ENCODE results near the gene HS3ST5.
"Not testable (repeated sequence)": the region's sequence is repeated elsewhere in the genome, so short reads cannot be mapped to it uniquely, and the experiment has no call there.

Gene HS3ST5

GRCh38 chr6:114247101-114247500 is 95.7 kb downstream of the HS3ST5 start:
- no peak for TF ChIP-seq JUND (IDR thresholded peaks at IDR 0.05; ENCODE audit: low read depth)
- in situ Hi-C loops (cut with HindIII; ENCODE audit: low pct_unique_long_range_greater_than_20kb, low sequenced_read_pairs), result no loop called here
- DNase-seq (ENCODE audit: low read depth in 1 of 2, low spot score in 1 of 2), result no peak

DNA sequence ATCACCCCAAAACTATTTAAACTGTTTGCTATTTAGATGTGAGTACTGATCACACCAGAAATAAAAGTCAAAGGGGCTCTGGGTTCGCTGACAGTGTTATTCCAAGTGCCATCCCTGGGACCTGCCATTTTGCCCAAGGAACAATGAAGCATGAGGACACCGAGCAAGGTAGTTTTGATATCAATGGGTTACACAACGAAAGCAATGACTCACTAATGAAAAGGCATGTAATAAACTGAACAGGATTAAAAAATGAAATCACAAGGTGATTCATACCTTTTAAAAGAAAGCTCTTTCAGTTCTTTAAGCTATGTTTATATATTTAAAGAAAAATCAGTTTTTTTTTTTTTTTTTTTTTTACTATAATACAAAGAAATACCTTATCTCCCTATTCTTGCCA is 102.0 kb downstream of the HS3ST5 start:
- in situ Hi-C loops (cut with HindIII; ENCODE audit: low pct_unique_long_range_greater_than_20kb, low sequenced_read_pairs), result no loop called here

GRCh38 chr6:114228675-114229074 is 114.1 kb downstream of the HS3ST5 start:
- no peak for DNase-seq (ENCODE audit: low read depth in 1 of 2, low spot score in 1 of 2)
- TF ChIP-seq JUND (IDR thresholded peaks at IDR 0.05; ENCODE audit: low read depth), result no peak
- in situ Hi-C loops (cut with HindIII; ENCODE audit: low pct_unique_long_range_greater_than_20kb, low sequenced_read_pairs), result no loop called here

More for the DNA sequence above, 102.0 kb downstream of the HS3ST5 start:
- no peak for TF ChIP-seq JUND (IDR thresholded peaks at IDR 0.05; ENCODE audit: low read depth)
- no peak for DNase-seq (ENCODE audit: low read depth in 1 of 2, low spot score in 1 of 2)

DNA sequence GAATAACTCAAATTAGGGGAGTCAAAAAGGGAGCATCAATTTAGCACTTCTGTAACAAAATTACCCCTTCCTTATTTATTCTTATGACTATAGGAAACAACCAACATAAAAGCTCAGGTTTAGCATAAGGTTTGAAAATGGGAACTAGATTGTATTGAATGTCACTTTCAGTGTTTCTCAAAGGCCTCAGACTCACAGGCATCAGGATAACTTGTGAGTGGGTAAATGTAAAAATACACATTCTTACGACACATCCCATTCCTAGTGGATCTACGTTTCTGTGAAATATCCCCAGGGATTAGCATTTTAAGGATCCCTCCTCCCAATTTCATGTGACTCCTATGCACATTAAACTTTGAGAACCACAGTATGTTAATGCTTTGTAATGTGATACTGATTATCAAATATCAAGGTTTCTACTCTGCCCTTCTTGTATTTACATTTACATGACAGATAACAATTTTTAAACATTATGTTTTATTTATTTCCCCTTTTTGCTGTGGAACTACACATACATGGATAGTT is 114.8 kb downstream of the HS3ST5 start:
- DNase-seq (ENCODE audit: low read depth in 1 of 2, low spot score in 1 of 2), result no peak
- no peak for TF ChIP-seq JUND (IDR thresholded peaks at IDR 0.05; ENCODE audit: low read depth)
- in situ Hi-C loops (cut with HindIII; ENCODE audit: low pct_unique_long_range_greater_than_20kb, low sequenced_read_pairs), result no loop called here

GRCh38 chr6:114220241-114220640 is 122.6 kb downstream of the HS3ST5 start:
- no peak for TF ChIP-seq JUND (IDR thresholded peaks at IDR 0.05; ENCODE audit: low read depth)
- no peak for DNase-seq (ENCODE audit: low read depth in 1 of 2, low spot score in 1 of 2)
- in situ Hi-C loops (cut with HindIII; ENCODE audit: low pct_unique_long_range_greater_than_20kb, low sequenced_read_pairs), result no loop called here

GRCh38 chr6:114218437-114219340 is 124.1 kb downstream of the HS3ST5 start:
- in situ Hi-C loops (cut with HindIII; ENCODE audit: low pct_unique_long_range_greater_than_20kb, low sequenced_read_pairs), result no loop called here
- no peak for TF ChIP-seq JUND (IDR thresholded peaks at IDR 0.05; ENCODE audit: low read depth)
- no peak for DNase-seq (ENCODE audit: low read depth in 1 of 2, low spot score in 1 of 2)

DNA sequence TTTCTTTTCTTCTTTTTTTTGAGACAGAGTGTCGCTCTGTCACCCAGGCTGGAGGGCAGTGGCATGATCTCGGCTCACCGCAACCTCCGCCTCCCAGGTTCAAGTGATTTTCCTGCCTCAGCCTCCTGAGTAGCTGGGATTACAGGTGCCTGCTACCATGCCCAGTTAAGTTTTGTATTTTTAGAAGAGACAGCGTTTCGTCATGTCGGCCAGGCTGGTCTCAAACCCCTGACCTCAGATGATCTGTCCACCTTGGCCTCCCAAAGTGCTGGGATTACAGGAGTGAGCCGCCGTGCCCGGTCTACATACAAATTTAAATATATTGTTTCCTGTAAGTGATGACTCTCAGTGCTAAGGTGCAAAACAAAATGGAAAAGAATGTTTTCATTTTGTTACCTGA is 124.8 kb downstream of the HS3ST5 start:
- DNase-seq (ENCODE audit: low read depth in 1 of 2, low spot score in 1 of 2); in situ Hi-C loops (cut with HindIII; ENCODE audit: low pct_unique_long_range_greater_than_20kb, low sequenced_read_pairs): not testable (repeated sequence)

- TF ChIP-seq JUND (IDR thresholded peaks at IDR 0.05; ENCODE audit: low read depth), result no peak
- in situ Hi-C loops (cut with HindIII; ENCODE audit: low pct_unique_long_range_greater_than_20kb, low sequenced_read_pairs), result no loop called here
- no peak for DNase-seq (ENCODE audit: low read depth in 1 of 2, low spot score in 1 of 2)
Observed at GRCh38 chr6:114216789-114217467, 125.9 kb downstream of the HS3ST5 start.

- no peak for DNase-seq (ENCODE audit: low read depth in 1 of 2, low spot score in 1 of 2)
- in situ Hi-C loops (cut with HindIII; ENCODE audit: low pct_unique_long_range_greater_than_20kb, low sequenced_read_pairs), result no loop called here
- TF ChIP-seq JUND (IDR thresholded peaks at IDR 0.05; ENCODE audit: low read depth), result no peak
Observed at GRCh38 chr6:114210467-114210866, 132.4 kb downstream of the HS3ST5 start.

DNA sequence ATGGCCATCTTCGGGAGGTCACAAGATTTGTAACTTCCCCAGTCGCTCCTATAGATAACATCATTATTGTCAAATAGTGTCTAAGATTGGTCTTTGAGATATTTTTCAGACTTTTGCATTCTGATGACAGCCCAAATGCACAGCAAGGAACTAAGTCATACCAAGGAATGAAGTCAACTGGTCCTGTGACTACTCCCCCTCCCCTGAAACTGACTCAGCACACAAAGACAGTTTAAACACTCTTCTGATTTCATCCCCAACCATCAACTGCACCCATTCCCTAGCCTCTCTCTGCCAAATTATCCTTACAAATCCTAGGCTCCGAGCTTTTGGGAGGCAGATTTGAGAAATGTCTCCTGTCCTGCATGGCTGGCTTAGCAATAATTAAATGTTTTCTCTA is 139.4 kb downstream of the HS3ST5 start:
- TF ChIP-seq JUND (IDR thresholded peaks at IDR 0.05; ENCODE audit: low read depth), result no peak

GRCh38 chr6:114202389-114202788 is 140.4 kb downstream of the HS3ST5 start:
- in situ Hi-C loops (cut with HindIII; ENCODE audit: low pct_unique_long_range_greater_than_20kb, low sequenced_read_pairs), result no loop called here
- no peak for TF ChIP-seq JUND (IDR thresholded peaks at IDR 0.05; ENCODE audit: low read depth)
- no peak for DNase-seq (ENCODE audit: low read depth in 1 of 2, low spot score in 1 of 2)

More for the DNA sequence above, 139.4 kb downstream of the HS3ST5 start:
- in situ Hi-C loops (cut with HindIII; ENCODE audit: low pct_unique_long_range_greater_than_20kb, low sequenced_read_pairs), result no loop called here
- DNase-seq (ENCODE audit: low read depth in 1 of 2, low spot score in 1 of 2), result no peak

GRCh38 chr6:114200891-114201290 is 141.9 kb downstream of the HS3ST5 start:
- TF ChIP-seq JUND (IDR thresholded peaks at IDR 0.05; ENCODE audit: low read depth), result no peak
- no peak for DNase-seq (ENCODE audit: low read depth in 1 of 2, low spot score in 1 of 2)
- in situ Hi-C loops (cut with HindIII; ENCODE audit: low pct_unique_long_range_greater_than_20kb, low sequenced_read_pairs), result no loop called here

Data from T47D (cell line).